Activated B cell treated with CpG ODN at 0.5 μM for 24 hours (primary cell): ENCODE measurements around the gene POPDC3. TPM values are rescaled to one million over a fixed set of nuclear protein-coding genes. Genes with fewer than 3 reads are reported as not detected.

ENCODE experiments used
- ATAC-seq: fragments of 200-7000 bp; cut with Tn5 transposase; one replicate; pipeline ENCODE4 v1.10.0; 2021; ENCODE audit warnings: low read depth, mild to moderate bottlenecking, moderate library complexity
- CTCF ChIA-PET: fragments of 350-600 bp; sonication (Branson Sonifier 250); formaldehyde crosslinking; loops from one replicate; lab custom pipeline; 2021; ENCODE audit warnings: antibody characterized with exemption; lab: Charles Lee
- POLR2A ChIA-PET: fragments of 350-600 bp; sonication (Branson Sonifier 250); formaldehyde crosslinking; loops from one replicate; lab custom pipeline; 2021; ENCODE audit warnings: antibody characterized with exemption; lab: Charles Lee
- DNase-seq: peaks from one replicate; pipeline ENCODE4 v3.0.0; 2022
- H3K27ac Mint-ChIP-seq: one replicate; pipeline ENCODE4 v1.8.0; 2020; ENCODE audit warnings: mixed read lengths
- H3K27me3 Mint-ChIP-seq: one replicate; pipeline ENCODE4 v1.8.0; 2021; ENCODE audit warnings: mixed read lengths
- H3K36me3 Mint-ChIP-seq: one replicate; pipeline ENCODE4 v1.8.0; 2021; ENCODE audit warnings: low read depth, mixed read lengths
- H3K4me1 Mint-ChIP-seq: one replicate; pipeline ENCODE4 v1.8.0; 2021; ENCODE audit warnings: mixed read lengths
- H3K4me3 Mint-ChIP-seq: one replicate; pipeline ENCODE4 v1.8.0; 2020; ENCODE audit warnings: mild to moderate bottlenecking, mixed read lengths
- H3K9me3 Mint-ChIP-seq: one replicate; pipeline ENCODE4 v1.8.0; 2020; ENCODE audit warnings: mixed read lengths
- CTCF ChIP-seq: fragments of 200-600 bp; IDR thresholded peaks from one replicate; pipeline ENCODE4 v1.8.0; 2022; ENCODE audit warnings: antibody characterized with exemption, mild to moderate bottlenecking
- intact Hi-C: fragments of 100-400 bp; cut with micrococcal nuclease; formaldehyde crosslinking; loops from one replicate; pipeline ENCODE4 v1.15.1; 2024
- total RNA-seq: library from RNA; stranded (reverse); gene quantifications from 2 replicates; pipeline ENCODE4 v1.2.3, GENCODE V29; 2022

The POPDC3 gene
- total RNA-seq, 1 donor from 2014 or later: not detected

GRCh38 chr6:105136431-105137350 is 43.1 kb downstream of the POPDC3 start:
- peaks cover 44% of the 10 kb centered on the region for H3K27me3 Mint-ChIP-seq
- H3K9me3 Mint-ChIP-seq: no peaks in the 10 kb centered on the region
- peak; percentile 35 for DNase-seq
- no peaks in the 10 kb centered on the region for H3K36me3 Mint-ChIP-seq
- no peak for TF ChIP-seq CTCF
- peaks cover 16% of the 10 kb centered on the region for H3K4me1 Mint-ChIP-seq
- intact Hi-C loops: no loop called here
- ChIA-PET CTCF (interaction anchor here (1.1 kb wide), 1 partner anchor 49 kb away, joined by 3 read pairs; no protein-coding TSS in a partner anchor), POLR2A (no interaction called here)
- H3K4me3 Mint-ChIP-seq: peak overlapping the region; percentile 70
- ATAC-seq: peak; percentile 73
- no peak overlapping the region for H3K27ac Mint-ChIP-seq

- TF ChIP-seq CTCF: no peak
- H3K9me3 Mint-ChIP-seq: no peaks in the 10 kb centered on the region
- H3K36me3 Mint-ChIP-seq: no peaks in the 10 kb centered on the region
- peak overlapping the region; percentile 65 for H3K4me3 Mint-ChIP-seq
- ChIA-PET POLR2A (no interaction called here), CTCF (no interaction called here)
- peaks cover 16% of the 10 kb centered on the region for H3K4me1 Mint-ChIP-seq
- no peak overlapping the region for H3K27ac Mint-ChIP-seq
- DNase-seq: no peak
- peaks cover 39% of the 10 kb centered on the region for H3K27me3 Mint-ChIP-seq
- intact Hi-C loops: no loop called here
- no peak for ATAC-seq
Observed at GRCh38 chr6:105135907-105136430, 43.8 kb downstream of the POPDC3 start.

GRCh38 chr6:105135056-105135455 is 44.8 kb downstream of the POPDC3 start:
- Mint-ChIP-seq H3K27me3 (peaks cover 33% of the 10 kb centered on the region), H3K4me1 (peaks cover 16% of the 10 kb centered on the region), H3K4me3 (no peak overlapping the region), H3K9me3 (no peaks in the 10 kb centered on the region), H3K36me3 (no peaks in the 10 kb centered on the region), H3K27ac (no peak overlapping the region)
- CTCF ChIA-PET: no interaction called here
- ATAC-seq (no peak), DNase-seq (no peak)
- intact Hi-C loops: no loop called here
- no peak for TF ChIP-seq CTCF
- POLR2A ChIA-PET: no interaction called here

- ATAC-seq: no peak
- Mint-ChIP-seq H3K4me1 (no peaks in the 10 kb centered on the region), H3K27ac (no peak overlapping the region), H3K4me3 (no peak overlapping the region), H3K27me3 (peaks cover 4% of the 10 kb centered on the region), H3K36me3 (no peaks in the 10 kb centered on the region), H3K9me3 (no peaks in the 10 kb centered on the region)
- POLR2A ChIA-PET: no interaction called here
- DNase-seq: no peak
- no peak for TF ChIP-seq CTCF
- intact Hi-C loops: no loop called here
- CTCF ChIA-PET: no interaction called here
Observed at GRCh38 chr6:105122717-105123116, 57.1 kb downstream of the POPDC3 start.

- no peak overlapping the region for H3K4me3 Mint-ChIP-seq
- H3K4me1 Mint-ChIP-seq: no peaks in the 10 kb centered on the region
- no peaks in the 10 kb centered on the region for H3K36me3 Mint-ChIP-seq
- DNase-seq (no peak), ATAC-seq (no peak)
- H3K9me3 Mint-ChIP-seq: no peaks in the 10 kb centered on the region
- TF ChIP-seq CTCF: no peak
- no peak overlapping the region for H3K27ac Mint-ChIP-seq
- POLR2A ChIA-PET: no interaction called here
- intact Hi-C loops: no loop called here
- CTCF ChIA-PET: no interaction called here
- H3K27me3 Mint-ChIP-seq: peaks cover 7% of the 10 kb centered on the region
Observed at GRCh38 chr6:105121981-105122380, 57.8 kb downstream of the POPDC3 start.
